ENCODE measurements around the gene PTH1R.
A peak's percentile ranks its signal among the peaks of the same experiment; 100 is the strongest.

The PTH1R gene

GRCh38 chr3:46934072-46934471 lies 56.6 kb downstream of the PTH1R start:
- no peak for DNase-seq

- no peak for DNase-seq
Observed at GRCh38 chr3:46934498-46935167, 57.1 kb downstream of the PTH1R start.

- DNase-seq, result no peak
Observed at GRCh38 chr3:46935168-46935858, 57.8 kb downstream of the PTH1R start.

- no peak for DNase-seq
Observed at GRCh38 chr3:46935989-46936558, 58.6 kb downstream of the PTH1R start.

GRCh38 chr3:46936733-46937250 lies 59.3 kb downstream of the PTH1R start:
- no peak for DNase-seq

- no peak for DNase-seq
Observed at GRCh38 chr3:46938118-46938517, 60.6 kb downstream of the PTH1R start.

GRCh38 chr3:46939578-46940445 lies 62.3 kb downstream of the PTH1R start:
- DNase-seq, result no peak

GRCh38 chr3:46942076-46942475 lies 64.6 kb downstream of the PTH1R start:
- DNase-seq, result no peak

GRCh38 chr3:46942481-46943236 lies 65.1 kb downstream of the PTH1R start:
- DNase-seq, result no peak

GRCh38 chr3:46943237-46944187 lies 66.0 kb downstream of the PTH1R start:
- DNase-seq, result no peak

GRCh38 chr3:46944191-46944590 lies 66.7 kb downstream of the PTH1R start:
- DNase-seq, result no peak

- DNase-seq, result no peak
Observed at GRCh38 chr3:46946416-46946815, 68.9 kb downstream of the PTH1R start.

- DNase-seq, result peak; percentile 46
Observed at GRCh38 chr3:46946856-46947545, 69.5 kb downstream of the PTH1R start.

GRCh38 chr3:46947546-46947901 lies 70.0 kb downstream of the PTH1R start:
- no peak for DNase-seq

GRCh38 chr3:46947981-46948791 lies 70.7 kb downstream of the PTH1R start:
- DNase-seq, result peak; percentile 45

GRCh38 chr3:46948830-46949671 lies 71.5 kb downstream of the PTH1R start:
- no peak for DNase-seq

GRCh38 chr3:46950177-46950576 lies 72.7 kb downstream of the PTH1R start:
- DNase-seq, result no peak

GRCh38 chr3:46950650-46951241 lies 73.2 kb downstream of the PTH1R start:
- DNase-seq, result no peak

All from activated T-cell treated with anti-CD3 and anti-CD28 coated beads for 4 hours (primary cell).